Airway epithelial cell (primary cell): ENCODE measurements around the gene PGM2. TPM values are rescaled to one million over a fixed set of nuclear protein-coding genes. Genes with fewer than 3 reads are reported as not detected.

Source experiments
- total RNA-seq: library from RNA; depleted of rRNA; stranded (reverse); fragments of >200 nt; gene quantifications from 2 replicates; pipeline ENCODE4 v1.2.3, GENCODE V29; 2015

The PGM2 gene
- total RNA-seq: 51.9 and 57.3 TPM in 2 replicates

DNA sequence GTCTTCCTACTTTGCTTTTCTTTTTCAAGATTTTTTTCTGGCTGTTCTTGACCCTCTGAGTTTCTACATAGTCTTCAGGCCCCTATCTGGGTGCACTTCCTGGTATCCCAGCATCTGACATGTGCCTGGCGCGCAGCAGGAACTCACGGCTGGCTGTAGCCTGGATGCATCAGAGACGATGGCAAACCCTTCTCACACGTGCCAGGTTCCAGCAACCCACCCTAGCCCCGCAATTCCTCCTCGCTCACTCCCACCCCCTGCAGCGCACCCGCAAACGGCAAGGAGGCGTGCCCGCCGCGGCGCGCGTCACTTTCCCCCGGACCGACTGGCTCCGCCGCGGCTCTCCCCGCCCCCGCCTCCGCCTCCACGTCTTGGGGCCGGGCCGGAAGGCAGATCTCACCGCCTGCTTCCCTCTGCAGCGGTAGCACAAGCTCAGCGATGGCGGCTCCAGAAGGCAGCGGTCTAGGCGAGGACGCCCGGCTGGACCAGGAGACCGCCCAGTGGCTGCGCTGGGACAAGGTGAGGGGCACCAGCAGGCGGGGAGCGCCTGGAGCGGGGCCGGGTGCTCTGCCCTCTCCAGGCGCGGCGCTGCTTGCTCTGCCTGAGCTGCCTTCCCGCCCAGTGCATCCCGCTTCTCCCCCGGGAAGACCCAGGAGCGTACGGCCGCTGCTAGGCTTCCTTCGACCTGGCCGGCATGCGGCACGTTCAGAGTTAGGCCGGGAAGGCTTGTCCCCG is at the start of gene PGM2:
Gene PGM2 (plus strand): TSS at position 392 of the 735 bp plus-strand sequence. CDS start 47 bp downstream, at position 439.

GRCh38 chr4:37890801-37891259 is 64.3 kb downstream of the PGM2 start, which contains the start of gene TBC1D1:
TSS of gene TBC1D1 (plus strand) at chr4:37891084. CDS start at chr4:37902096, 11,012 bp downstream.

Other genes with a start within 250 kb of the PGM2 start
- 18.0 and 31.0 TPM in 2 replicates for gene RELL1, start 140.3 kb upstream of the PGM2 start, total RNA-seq
- 27.6 and 53.2 TPM in 2 replicates for gene TBC1D1, start 64.4 kb downstream of the PGM2 start, total RNA-seq
- gene PTTG2, start 133.7 kb downstream of the PGM2 start, total RNA-seq: not detected in 2 replicates